Islet precursor cell (in vitro differentiated cells): Measurements from ENCODE around the gene PPFIA1.
"Not testable (repeated sequence)": the region's sequence is repeated elsewhere in the genome, so short reads cannot be mapped to it uniquely, and the experiment has no call there.

Experiments
- DNase-seq: peaks from one replicate; pipeline ENCODE4 v3.0.0-alpha.2; 2018

The PPFIA1 gene

GRCh38 chr11:70398834-70399680 is 128.6 kb downstream of the PPFIA1 start:
- DNase-seq = no peak

- DNase-seq = peak; percentile 96
These were observed 129.2 kb downstream of the PPFIA1 start for GRCh38 chr11:70399681-70400112.

- DNase-seq = no peak
These were observed 130.2 kb downstream of the PPFIA1 start for GRCh38 chr11:70400643-70401042.

GRCh38 chr11:70402016-70402415 is 131.5 kb downstream of the PPFIA1 start:
- DNase-seq = no peak

- no peak for DNase-seq
These were observed 132.2 kb downstream of the PPFIA1 start for GRCh38 chr11:70402685-70403084.

GRCh38 chr11:70404244-70404643 is 133.8 kb downstream of the PPFIA1 start:
- no peak for DNase-seq

GRCh38 chr11:70405679-70406395 is 135.3 kb downstream of the PPFIA1 start:
- DNase-seq = no peak

- DNase-seq = no peak
These were observed 136.6 kb downstream of the PPFIA1 start for GRCh38 chr11:70407121-70407520.

GRCh38 chr11:70407814-70408213 is 137.3 kb downstream of the PPFIA1 start:
- no peak for DNase-seq

- DNase-seq = not testable (repeated sequence)
These were observed 137.8 kb downstream of the PPFIA1 start for GRCh38 chr11:70408326-70408725.

- DNase-seq = no peak
These were observed 138.9 kb downstream of the PPFIA1 start for GRCh38 chr11:70409437-70409836.

GRCh38 chr11:70409871-70410270 is 139.4 kb downstream of the PPFIA1 start:
- DNase-seq = no peak

- DNase-seq = no peak
These were observed 140.1 kb downstream of the PPFIA1 start for GRCh38 chr11:70410276-70411205.

GRCh38 chr11:70411713-70412452 is 141.4 kb downstream of the PPFIA1 start:
- DNase-seq = no peak

GRCh38 chr11:70413151-70413550 is 142.7 kb downstream of the PPFIA1 start:
- no peak for DNase-seq

- no peak for DNase-seq
These were observed 144.0 kb downstream of the PPFIA1 start for GRCh38 chr11:70414341-70415100.

- DNase-seq = no peak
These were observed 144.7 kb downstream of the PPFIA1 start for GRCh38 chr11:70415191-70415590.

- no peak for DNase-seq
These were observed 145.3 kb downstream of the PPFIA1 start for GRCh38 chr11:70415642-70416395.

GRCh38 chr11:70416881-70417280 is 146.4 kb downstream of the PPFIA1 start:
- DNase-seq = no peak

GRCh38 chr11:70418130-70418529 is 147.6 kb downstream of the PPFIA1 start:
- DNase-seq = no peak
